HG03175 (cell line): ENCODE data around the gene PFKM.
"Not testable (repeated sequence)": the region's sequence is repeated elsewhere in the genome, so short reads cannot be mapped to it uniquely, and the experiment has no call there.

Experiments used
- ATAC-seq: cut with Tn5 transposase; IDR thresholded peaks from one replicate; pipeline ENCODE4 v1.9.1; 2021; ENCODE audit warnings: mild to moderate bottlenecking, moderate library complexity; ENCODE audit not compliant: unreplicated experiment

Gene PFKM

GRCh38 chr12:48110691-48111311, 8.4 kb upstream of the PFKM start:
- ATAC-seq = no peak

DNA sequence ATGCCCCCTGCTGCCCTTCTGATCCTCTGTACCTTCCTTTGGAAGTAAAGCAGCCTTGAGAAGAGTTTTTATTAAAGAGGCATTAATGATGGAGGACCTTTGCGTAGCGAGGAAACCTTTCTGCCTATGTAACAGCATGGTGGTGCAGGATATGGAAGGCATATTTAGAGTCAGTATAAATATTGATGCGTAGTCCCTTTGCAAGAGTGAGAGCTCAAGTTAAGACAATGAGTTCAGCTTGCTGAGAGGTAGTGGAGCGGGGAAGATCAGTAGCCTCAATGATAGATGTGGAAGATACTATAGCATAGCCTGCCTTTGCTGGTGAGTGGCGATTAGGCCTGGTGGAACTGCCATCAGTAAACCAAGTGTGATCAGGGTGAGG, 7.9 kb upstream of the PFKM start:
- ATAC-seq = not testable (repeated sequence)

- ATAC-seq = no peak
These were observed 3.2 kb upstream of the PFKM start for GRCh38 chr12:48115957-48116356.

DNA sequence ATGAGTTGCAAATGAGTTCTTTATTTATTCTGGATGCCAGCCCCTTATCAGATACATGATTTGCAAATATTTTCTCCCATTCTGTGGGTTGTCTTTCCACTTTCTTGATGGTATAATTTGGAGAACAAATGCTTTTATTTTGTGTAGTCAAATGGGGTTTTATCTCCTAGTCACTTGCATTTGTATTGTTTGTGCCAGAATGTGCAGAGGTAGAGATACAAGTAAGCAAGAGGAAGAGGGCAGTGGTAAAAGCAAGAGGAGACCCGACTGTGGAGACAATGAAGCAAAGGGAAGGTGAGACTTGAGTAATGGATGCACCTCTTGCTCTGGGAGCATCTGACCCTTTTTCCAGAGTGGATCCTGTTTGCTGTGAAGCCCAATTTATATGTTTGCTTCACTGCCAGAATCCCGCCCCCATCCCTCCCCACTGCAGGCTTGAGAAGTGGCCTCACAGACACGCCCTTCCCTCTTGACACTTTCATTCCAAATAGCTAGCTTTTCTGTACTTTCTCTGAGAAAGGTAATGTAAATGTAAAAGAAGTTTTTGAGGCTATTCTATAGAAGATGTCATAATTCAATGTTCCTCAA, 786 bp upstream of the PFKM start:
- no peak for ATAC-seq

DNA sequence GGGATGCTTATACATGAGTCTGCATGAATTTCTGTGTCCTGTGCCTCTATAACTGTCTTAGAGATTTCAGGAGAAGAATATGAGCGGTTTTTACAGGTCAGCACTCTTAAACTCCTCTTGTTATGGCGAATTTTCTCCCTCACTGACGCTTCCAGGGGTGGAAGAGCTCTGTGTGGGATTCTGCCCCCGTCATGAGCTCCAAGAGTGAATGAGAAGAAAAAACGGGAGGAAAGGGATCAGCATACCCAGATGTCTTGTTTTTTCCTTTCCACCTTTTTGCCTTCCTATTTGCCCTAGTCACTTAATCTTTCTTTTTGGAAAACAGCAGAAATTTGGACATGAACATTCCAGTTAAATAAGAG, 651 bp downstream of the PFKM start:
- no peak for ATAC-seq

- no peak for ATAC-seq
These were observed 2.4 kb downstream of the PFKM start for GRCh38 chr12:48121522-48121921.

DNA sequence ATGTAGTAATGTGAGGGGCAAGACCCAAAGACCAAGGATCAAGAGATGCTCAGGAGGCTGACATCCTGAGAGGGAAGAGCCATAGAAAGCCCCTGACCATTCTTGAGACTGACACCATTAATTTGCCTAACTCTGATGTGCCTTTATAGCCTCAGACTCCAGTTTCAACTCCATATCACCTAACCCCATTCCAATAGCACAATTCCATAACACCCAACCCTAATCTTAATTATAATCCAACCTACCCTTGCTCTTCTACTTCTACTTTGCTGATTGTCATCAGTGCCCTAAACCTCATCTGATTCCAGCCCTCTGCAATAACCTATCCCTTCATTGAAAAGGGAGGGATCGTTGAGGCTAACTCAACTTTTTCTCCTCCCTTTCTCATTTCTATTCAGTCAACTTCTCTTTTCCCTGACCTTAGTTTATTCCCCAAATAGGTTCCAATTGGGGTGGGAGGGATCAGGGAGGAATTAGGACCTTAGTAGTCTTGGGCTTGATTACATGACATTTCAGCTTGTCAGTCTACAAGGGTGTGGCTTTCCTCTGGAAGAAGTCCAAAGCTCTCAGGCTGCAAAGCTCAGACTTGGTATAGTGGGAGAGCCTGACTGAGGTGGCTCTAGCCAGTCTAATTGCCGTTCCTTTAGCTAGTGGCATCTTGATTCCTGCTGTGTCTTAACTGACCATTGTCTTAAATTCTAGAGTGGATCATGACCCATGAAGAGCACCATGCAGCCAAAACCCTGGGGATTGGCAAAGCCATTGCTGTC, 3.1 kb downstream of the PFKM start:
- no peak for ATAC-seq

GRCh38 chr12:48123169-48123568, 4.0 kb downstream of the PFKM start:
- no peak for ATAC-seq

DNA sequence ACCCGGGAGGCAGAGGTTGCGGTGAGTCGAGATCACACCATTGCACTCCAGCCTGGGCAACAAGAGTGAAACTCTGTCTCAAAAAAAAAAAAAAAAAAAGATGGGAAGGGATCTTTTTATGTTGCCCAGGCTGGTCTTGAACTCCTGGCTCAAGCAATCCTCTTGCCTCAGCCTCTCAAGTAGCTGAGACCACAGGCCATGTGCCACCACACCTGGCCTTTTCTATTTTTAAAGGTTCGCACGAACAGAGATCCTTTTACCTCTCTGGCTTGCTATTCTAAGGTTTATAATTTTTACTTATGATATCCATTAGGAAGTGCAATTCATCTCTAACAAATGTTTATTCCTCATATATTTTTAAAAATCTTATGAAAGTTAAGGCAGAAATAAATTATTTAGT, 6.4 kb downstream of the PFKM start:
- not testable (repeated sequence) for ATAC-seq

GRCh38 chr12:48125985-48126384, 6.8 kb downstream of the PFKM start:
- no peak for ATAC-seq

DNA sequence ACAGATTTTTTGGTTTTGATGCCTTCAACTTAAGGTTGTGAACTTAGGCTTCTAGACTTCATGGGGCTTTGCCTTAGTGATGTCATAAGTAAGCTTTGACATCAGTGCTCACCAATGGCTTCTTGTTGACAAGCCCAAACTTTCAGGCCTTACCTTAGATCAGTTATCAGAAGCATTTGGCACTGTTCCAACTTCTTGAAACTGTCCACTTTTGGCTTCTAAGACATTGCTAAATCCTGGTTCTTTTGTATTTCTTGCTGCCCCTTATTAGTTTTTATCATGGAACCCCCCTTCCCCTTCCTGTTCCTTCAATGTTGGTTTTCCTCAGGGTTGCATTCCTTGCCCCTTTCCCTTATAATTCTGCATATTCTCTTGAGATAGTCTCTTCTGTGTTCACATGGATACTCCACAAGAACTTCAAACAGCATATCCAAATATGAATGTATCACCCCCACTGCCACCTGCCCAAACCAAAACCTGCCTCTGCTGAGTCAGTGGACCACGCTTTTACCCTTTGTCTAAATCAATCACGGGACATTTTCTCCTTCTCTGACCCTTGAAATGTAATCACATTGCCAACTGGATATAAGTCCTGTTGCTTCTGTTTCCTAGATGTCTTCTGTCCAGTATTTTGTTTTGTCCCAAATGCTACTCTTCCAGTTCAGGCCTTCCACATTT, 7.9 kb downstream of the PFKM start:
- no peak for ATAC-seq

DNA sequence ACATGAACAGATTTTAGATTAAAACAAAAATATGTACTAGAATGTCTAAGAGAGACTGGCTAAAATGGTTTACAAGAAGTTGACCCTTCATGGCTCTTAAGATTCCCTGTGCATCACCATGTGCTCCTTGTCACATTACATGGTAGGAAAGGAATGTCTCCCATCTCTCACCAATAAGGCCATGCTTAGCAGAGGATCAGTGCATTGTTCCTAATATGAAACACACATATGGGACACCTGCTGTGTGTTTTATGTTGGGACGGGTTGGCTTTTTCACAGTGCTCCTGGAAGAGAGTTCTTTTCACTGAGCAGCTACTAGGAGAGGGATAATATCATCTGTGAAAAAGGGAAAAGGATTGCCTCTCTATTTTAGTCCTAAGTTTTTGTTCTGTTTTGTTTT, 9.6 kb downstream of the PFKM start:
- ATAC-seq = no peak

- ATAC-seq = no peak
These were observed 10.2 kb downstream of the PFKM start for GRCh38 chr12:48129376-48129775.

GRCh38 chr12:48131517-48131916, 12.4 kb downstream of the PFKM start:
- no peak for ATAC-seq

DNA sequence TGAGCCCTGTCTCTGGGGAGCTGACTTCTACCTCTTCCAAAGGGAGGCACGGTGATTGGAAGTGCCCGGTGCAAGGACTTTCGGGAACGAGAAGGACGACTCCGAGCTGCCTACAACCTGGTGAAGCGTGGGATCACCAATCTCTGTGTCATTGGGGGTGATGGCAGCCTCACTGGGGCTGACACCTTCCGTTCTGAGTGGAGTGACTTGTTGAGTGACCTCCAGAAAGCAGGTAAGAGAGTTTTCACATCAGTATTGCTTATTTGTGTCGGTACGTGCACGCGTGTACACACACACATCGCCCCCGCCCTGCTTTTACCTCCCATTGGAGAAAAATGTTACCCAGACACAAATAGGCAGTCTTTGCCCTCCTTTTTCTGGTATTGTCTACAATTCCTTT, 13.7 kb downstream of the PFKM start:
- no peak for ATAC-seq

- no peak for ATAC-seq
These were observed 15.9 kb downstream of the PFKM start for GRCh38 chr12:48135027-48135426.

DNA sequence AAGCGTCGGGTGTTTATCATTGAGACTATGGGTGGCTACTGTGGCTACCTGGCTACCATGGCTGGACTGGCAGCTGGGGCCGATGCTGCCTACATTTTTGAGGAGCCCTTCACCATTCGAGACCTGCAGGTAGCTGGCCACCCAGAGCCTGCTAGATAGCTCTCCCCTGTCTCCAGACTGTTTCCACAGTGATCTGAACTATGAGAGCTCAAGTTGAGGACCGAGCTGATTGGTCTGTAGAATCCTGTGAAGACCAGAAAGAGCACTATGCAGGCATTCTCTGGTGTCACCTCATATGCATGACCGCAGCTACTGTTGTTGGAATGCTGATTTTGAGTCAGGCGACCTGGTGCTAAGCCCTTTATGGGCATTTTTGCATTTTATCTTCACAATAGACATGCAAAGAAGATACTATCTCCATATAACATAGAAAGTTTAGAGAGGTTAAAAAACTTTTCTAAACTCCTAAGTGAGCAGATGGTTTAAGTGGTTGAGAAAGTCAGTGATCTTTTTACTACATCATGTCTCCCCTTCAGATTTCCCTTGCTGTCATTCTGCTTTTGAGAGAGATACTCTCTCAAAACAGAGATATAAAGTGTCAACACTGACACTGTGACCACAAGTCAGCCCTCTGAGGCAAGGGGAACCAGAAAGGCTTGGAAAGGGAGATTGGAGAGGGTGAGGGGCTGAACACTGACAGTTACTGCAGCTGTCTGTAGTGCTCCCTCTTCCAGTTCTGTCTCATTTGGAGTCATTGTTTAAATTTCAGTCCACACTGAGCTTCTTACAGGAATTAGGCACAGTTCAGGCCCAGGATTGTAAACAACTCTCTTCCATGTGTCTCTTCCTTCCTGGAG, 23.9 kb downstream of the PFKM start:
- no peak for ATAC-seq

- ATAC-seq = no peak
These were observed 24.7 kb downstream of the PFKM start for GRCh38 chr12:48143898-48144297.

- no peak for ATAC-seq
These were observed 26.8 kb downstream of the PFKM start for GRCh38 chr12:48145981-48146380.

DNA sequence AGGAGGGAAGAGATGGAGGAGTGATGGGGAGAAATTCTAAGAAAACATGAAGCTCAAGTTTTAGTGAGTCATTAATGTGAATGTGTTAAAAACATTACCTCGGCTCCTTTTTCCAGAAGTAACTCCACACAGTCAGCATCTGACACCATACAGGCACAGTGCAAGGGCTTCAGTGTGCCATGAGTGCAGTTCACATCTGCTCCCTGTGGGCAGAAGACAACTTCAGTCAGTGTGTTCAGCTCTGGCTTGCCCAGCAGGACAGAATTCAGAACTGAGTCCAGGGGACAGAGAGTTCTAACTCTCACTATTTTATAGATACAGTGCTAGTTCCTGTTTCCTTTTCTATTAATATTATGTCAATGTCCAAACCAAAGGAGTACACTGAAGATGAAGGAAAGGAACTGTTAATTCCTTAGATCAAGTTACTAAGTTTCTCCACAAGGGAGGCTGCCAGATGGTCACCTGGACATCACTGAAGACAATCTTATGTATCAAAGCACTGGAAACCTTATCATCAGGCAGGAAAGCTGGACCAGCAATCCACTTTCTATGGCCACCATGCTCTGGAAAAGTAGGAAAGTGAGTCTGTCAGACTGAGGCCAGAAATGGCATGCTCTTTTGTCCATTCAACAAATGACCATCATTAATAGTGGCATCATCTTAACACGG, 32.1 kb downstream of the PFKM start:
- ATAC-seq = no peak
